Trophoblast cell (in vitro differentiated cells and primary cell): Measurements from ENCODE around the gene KDM4B.

ENCODE experiments used
- DNase-seq, 2 donors: peaks; one replicate each; pipeline ENCODE4 v3.0.0-alpha.2; 2016
- H2AFZ ChIP-seq: 2 replicates; pipeline ENCODE4 v1.6.1; 2013; ENCODE audit warnings: low read length, moderate library complexity, mild to moderate bottlenecking; ENCODE audit not compliant: insufficient read depth, poor library complexity
- H2AK5ac ChIP-seq: 2 replicates; pipeline ENCODE4 v1.6.1; 2013; ENCODE audit warnings: mild to moderate bottlenecking, low read length
- H2BK120ac ChIP-seq: 2 replicates; pipeline ENCODE4 v1.6.1; 2013; ENCODE audit warnings: low read length, mild to moderate bottlenecking, moderate library complexity; ENCODE audit not compliant: insufficient read depth, poor library complexity
- H2BK12ac ChIP-seq: 2 replicates; pipeline ENCODE4 v1.6.1; 2013; ENCODE audit warnings: mild to moderate bottlenecking, low read length, moderate library complexity
- H2BK5ac ChIP-seq: 2 replicates; pipeline ENCODE4 v1.6.1; 2013; ENCODE audit warnings: low read length, low read depth, moderate library complexity, mild to moderate bottlenecking; ENCODE audit not compliant: poor library complexity
- H3K14ac ChIP-seq: 2 replicates; pipeline ENCODE4 v1.6.1; 2013; ENCODE audit warnings: mild to moderate bottlenecking, low read length
- H3K18ac ChIP-seq: 2 replicates; pipeline ENCODE4 v1.6.1; 2013; ENCODE audit warnings: mild to moderate bottlenecking, low read length
- H3K23ac ChIP-seq: 2 replicates; pipeline ENCODE4 v1.6.1; 2013; ENCODE audit warnings: low read length
- H3K27ac ChIP-seq: 2 replicates; pipeline ENCODE4 v1.5.1; 2013; ENCODE audit warnings: low read depth, mild to moderate bottlenecking, inconsistent platforms, low read length, moderate library complexity
- H3K27me3 ChIP-seq: 2 replicates; pipeline ENCODE4 v1.6.1; 2013; ENCODE audit warnings: inconsistent platforms, mild to moderate bottlenecking, low read length, moderate library complexity; ENCODE audit not compliant: insufficient read depth
- H3K36me3 ChIP-seq, 2 experiments: 1 replicate in 1 of 2; 2 replicates in 1 of 2; pipeline ENCODE4 v1.6.1; 2013; ENCODE audit warnings: low read length in 2 of 2, mild to moderate bottlenecking in 2 of 2, moderate library complexity in 1 of 2; ENCODE audit not compliant: insufficient read depth in 2 of 2, control insufficient read depth in 1 of 2
- H3K4ac ChIP-seq: 2 replicates; pipeline ENCODE4 v1.6.1; 2013; ENCODE audit warnings: low read depth, mild to moderate bottlenecking, low read length, moderate library complexity
- H3K4me1 ChIP-seq, 2 experiments: 1 replicate in 1 of 2; 2 replicates in 1 of 2; pipeline ENCODE4 v1.6.1; 2013; ENCODE audit warnings: low read length in 2 of 2, mild to moderate bottlenecking in 2 of 2, moderate library complexity in 1 of 2; ENCODE audit not compliant: insufficient read depth in 2 of 2, control insufficient read depth in 1 of 2
- H3K4me2 ChIP-seq: 2 replicates; pipeline ENCODE4 v1.6.1; 2013; ENCODE audit warnings: inconsistent platforms, mild to moderate bottlenecking, low read length, moderate library complexity
- H3K4me3 ChIP-seq: 2 replicates; pipeline ENCODE4 v1.5.1; 2013; ENCODE audit warnings: mild to moderate bottlenecking, low read depth, low read length, inconsistent platforms
- H3K79me1 ChIP-seq: one replicate; pipeline ENCODE4 v1.6.1; 2013; ENCODE audit warnings: low read length
- H3K79me2 ChIP-seq: 2 replicates; pipeline ENCODE4 v1.6.1; 2013; ENCODE audit warnings: low read length, mild to moderate bottlenecking; ENCODE audit not compliant: control insufficient read depth, insufficient read depth, poor library complexity
- H3K9ac ChIP-seq: 2 replicates; pipeline ENCODE4 v1.6.1; 2013; ENCODE audit warnings: mild to moderate bottlenecking, low read length
- H3K9me3 ChIP-seq: 2 replicates; pipeline ENCODE4 v1.6.1; 2013; ENCODE audit warnings: low read depth, mild to moderate bottlenecking, control low read depth, inconsistent platforms, low read length; ENCODE audit not compliant: insufficient read depth
- H4K12ac ChIP-seq: 2 replicates; pipeline ENCODE4 v1.6.1; 2013; ENCODE audit warnings: low read depth, mild to moderate bottlenecking, low read length, moderate library complexity
- H4K8ac ChIP-seq: 2 replicates; pipeline ENCODE4 v1.6.1; 2013; ENCODE audit warnings: low read depth, mild to moderate bottlenecking, low read length, moderate library complexity
- H4K91ac ChIP-seq: one replicate; pipeline ENCODE4 v1.6.1; 2013; ENCODE audit warnings: low read depth, mild to moderate bottlenecking, low read length, moderate library complexity
- WGBS: extraction: QIAGEN DNeasy Blood & Tissue Kit; methylation state at CpG from one replicate; pipeline ENCODE4 v1.1.7; 2013; ENCODE audit warnings: missing lambda C conversion rate; ENCODE audit not compliant: insufficient read length, insufficient coverage; ENCODE audit errors: extremely low coverage; 5-methylcytosine and 5-hydroxymethylcytosine counted together

The KDM4B gene

GRCh38 chr19:5141850-5142724, 173.2 kb downstream of the KDM4B start:
- no peak overlapping the region for H2AFZ ChIP-seq
- H3K23ac ChIP-seq, result no peak overlapping the region
- peaks cover 89 to 91% of the 10 kb centered on the region in 2 experiments for H3K36me3 ChIP-seq
- H3K79me2 ChIP-seq, result no peaks in the 10 kb centered on the region
- no peak overlapping the region for H2BK5ac ChIP-seq
- H4K8ac ChIP-seq, result no peak overlapping the region
- no peak overlapping the region for H4K12ac ChIP-seq
- H3K27me3 ChIP-seq, result no peaks in the 10 kb centered on the region
- DNase-seq, result no peak
- no peak overlapping the region for H3K14ac ChIP-seq
- H3K4me1 ChIP-seq, result no peaks in the 10 kb centered on the region
- no peak overlapping the region for H3K18ac ChIP-seq
- no peak overlapping the region for H3K4me2 ChIP-seq
- H3K79me1 ChIP-seq, result no peaks in the 10 kb centered on the region
- H3K4me3 ChIP-seq, result no peak overlapping the region
- H2AK5ac ChIP-seq, result no peak overlapping the region
- H4K91ac ChIP-seq, result no peak overlapping the region
- H3K4ac ChIP-seq, result no peak overlapping the region
- no peak overlapping the region for H2BK120ac ChIP-seq
- WGBS, result no CpG with 5 or more reads among the region's 36 CpGs
- H3K27ac ChIP-seq, result no peak overlapping the region
- H3K9ac ChIP-seq, result no peak overlapping the region
- no peaks in the 10 kb centered on the region for H3K9me3 ChIP-seq
- no peak overlapping the region for H2BK12ac ChIP-seq

- no peaks in the 10 kb centered on the region for H3K79me2 ChIP-seq
- H4K91ac ChIP-seq, result no peak overlapping the region
- H3K9ac ChIP-seq, result no peak overlapping the region
- H4K12ac ChIP-seq, result no peak overlapping the region
- H3K36me3 ChIP-seq, result peaks cover 88 to 91% of the 10 kb centered on the region in 2 experiments
- H3K23ac ChIP-seq, result no peak overlapping the region
- H3K14ac ChIP-seq, result no peak overlapping the region
- H3K18ac ChIP-seq, result no peak overlapping the region
- H3K4me3 ChIP-seq, result no peak overlapping the region
- no peak overlapping the region for H4K8ac ChIP-seq
- H2BK120ac ChIP-seq, result no peak overlapping the region
- H3K4ac ChIP-seq, result no peak overlapping the region
- no peak overlapping the region for H3K27ac ChIP-seq
- H2BK12ac ChIP-seq, result no peak overlapping the region
- no peak overlapping the region for H2AK5ac ChIP-seq
- no peak overlapping the region for H2AFZ ChIP-seq
- H2BK5ac ChIP-seq, result no peak overlapping the region
- H3K27me3 ChIP-seq, result no peaks in the 10 kb centered on the region
- no peaks in the 10 kb centered on the region for H3K4me1 ChIP-seq
- no peaks in the 10 kb centered on the region for H3K9me3 ChIP-seq
- no peak for DNase-seq
- whole genome bisulfite sequencing, result no CpG with 5 or more reads among the region's 22 CpGs
- no peaks in the 10 kb centered on the region for H3K79me1 ChIP-seq
- H3K4me2 ChIP-seq, result no peak overlapping the region
These were observed 173.8 kb downstream of the KDM4B start for GRCh38 chr19:5142725-5143097.

- H3K4me2 ChIP-seq, result no peak overlapping the region
- H3K14ac ChIP-seq, result no peak overlapping the region
- H3K4ac ChIP-seq, result no peak overlapping the region
- no peak overlapping the region for H4K8ac ChIP-seq
- H3K23ac ChIP-seq, result no peak overlapping the region
- no peak overlapping the region for H2BK12ac ChIP-seq
- no peak overlapping the region for H3K9ac ChIP-seq
- H3K79me1 ChIP-seq, result no peaks in the 10 kb centered on the region
- no peak overlapping the region for H3K4me3 ChIP-seq
- no peak overlapping the region for H2AFZ ChIP-seq
- no peak overlapping the region for H2AK5ac ChIP-seq
- H3K27me3 ChIP-seq, result no peaks in the 10 kb centered on the region
- H3K36me3 ChIP-seq, result peaks cover 88 to 90% of the 10 kb centered on the region in 2 experiments
- no peak overlapping the region for H4K91ac ChIP-seq
- H3K27ac ChIP-seq, result no peak overlapping the region
- no peak overlapping the region for H3K18ac ChIP-seq
- no peaks in the 10 kb centered on the region for H3K79me2 ChIP-seq
- no peaks in the 10 kb centered on the region for H3K9me3 ChIP-seq
- no peak for DNase-seq
- H2BK120ac ChIP-seq, result no peak overlapping the region
- WGBS, result no CpG with 5 or more reads among the region's 51 CpGs
- H3K4me1 ChIP-seq, result no peaks in the 10 kb centered on the region
- no peak overlapping the region for H2BK5ac ChIP-seq
- H4K12ac ChIP-seq, result no peak overlapping the region
These were observed 174.8 kb downstream of the KDM4B start for GRCh38 chr19:5143471-5144411.

GRCh38 chr19:5144545-5145179, 175.7 kb downstream of the KDM4B start:
- Histone ChIP-seq H4K91ac (no peak overlapping the region), H3K79me2 (no peaks in the 10 kb centered on the region), H2BK120ac (no peak overlapping the region), H3K79me1 (no peaks in the 10 kb centered on the region), H2AK5ac (no peak overlapping the region), H3K4me2 (no peak overlapping the region), H2AFZ (no peak overlapping the region), H4K12ac (no peak overlapping the region), H3K23ac (no peak overlapping the region), H3K4ac (no peak overlapping the region), H3K18ac (no peak overlapping the region), H3K27ac (no peak overlapping the region), H3K4me3 (no peak overlapping the region), H3K36me3 (peaks cover 87 to 91% of the 10 kb centered on the region in 2 experiments), H2BK5ac (no peak overlapping the region), H3K9ac (no peak overlapping the region), H3K9me3 (no peaks in the 10 kb centered on the region), H2BK12ac (no peak overlapping the region), H3K4me1 (no peaks in the 10 kb centered on the region), H3K14ac (no peak overlapping the region), H3K27me3 (no peaks in the 10 kb centered on the region), H4K8ac (no peak overlapping the region)
- WGBS, result no CpG with 5 or more reads among the region's 23 CpGs
- DNase-seq, result peak in 1 of 2 donors; percentile 25
